Measurements from ENCODE around the gene MRPS24. TPM values are rescaled to one million over a fixed set of nuclear protein-coding genes. Genes with fewer than 3 reads are reported as not detected.

MRPS24 gene
- total RNA-seq, 4 donors from 2014 or later, result 65.1 to 111 (median 95.6) TPM

DNA sequence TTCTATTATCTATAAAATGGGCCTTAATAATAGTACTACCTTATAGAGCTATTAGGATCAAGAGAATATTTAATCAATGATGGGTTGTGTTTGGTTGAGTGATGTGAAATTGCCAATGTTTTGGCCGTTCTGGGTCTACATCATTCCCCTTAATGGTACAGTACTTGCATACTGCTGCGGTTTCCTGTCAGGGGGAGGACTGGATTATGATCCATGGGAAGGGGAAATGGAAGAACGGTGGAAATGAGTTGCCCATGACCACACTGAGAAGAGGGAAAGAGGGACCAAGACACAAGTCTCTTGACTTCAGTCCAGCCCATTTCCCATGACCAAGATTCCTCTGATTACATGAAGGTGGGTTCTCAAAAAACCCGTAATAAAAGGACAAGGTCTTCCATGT, 999 bp upstream of the MRPS24 start:
- no peak for DNase-seq (ENCODE audit: low spot score in 2 of 2)
- peaks cover 22% of the 10 kb centered on the region for H3K36me3 ChIP-seq
- H3K9me3 ChIP-seq, result no peaks in the 10 kb centered on the region
- peak overlapping the region; percentile 64 for H3K4me3 ChIP-seq
- H3K27me3 ChIP-seq, result no peaks in the 10 kb centered on the region
- TF ChIP-seq, protein P1, sequence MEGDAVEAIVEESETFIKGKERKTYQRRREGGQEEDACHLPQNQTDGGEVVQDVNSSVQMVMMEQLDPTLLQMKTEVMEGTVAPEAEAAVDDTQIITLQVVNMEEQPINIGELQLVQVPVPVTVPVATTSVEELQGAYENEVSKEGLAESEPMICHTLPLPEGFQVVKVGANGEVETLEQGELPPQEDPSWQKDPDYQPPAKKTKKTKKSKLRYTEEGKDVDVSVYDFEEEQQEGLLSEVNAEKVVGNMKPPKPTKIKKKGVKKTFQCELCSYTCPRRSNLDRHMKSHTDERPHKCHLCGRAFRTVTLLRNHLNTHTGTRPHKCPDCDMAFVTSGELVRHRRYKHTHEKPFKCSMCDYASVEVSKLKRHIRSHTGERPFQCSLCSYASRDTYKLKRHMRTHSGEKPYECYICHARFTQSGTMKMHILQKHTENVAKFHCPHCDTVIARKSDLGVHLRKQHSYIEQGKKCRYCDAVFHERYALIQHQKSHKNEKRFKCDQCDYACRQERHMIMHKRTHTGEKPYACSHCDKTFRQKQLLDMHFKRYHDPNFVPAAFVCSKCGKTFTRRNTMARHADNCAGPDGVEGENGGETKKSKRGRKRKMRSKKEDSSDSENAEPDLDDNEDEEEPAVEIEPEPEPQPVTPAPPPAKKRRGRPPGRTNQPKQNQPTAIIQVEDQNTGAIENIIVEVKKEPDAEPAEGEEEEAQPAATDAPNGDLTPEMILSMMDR (IDR thresholded peaks at IDR 0.05), result no peak
- H3K4me1 ChIP-seq, result peaks cover 46% of the 10 kb centered on the region
- WGBS, result 84% methylated on average over 4 of the region's 4 CpGs
- H3K27ac ChIP-seq, result peak overlapping the region; percentile 93

DNA sequence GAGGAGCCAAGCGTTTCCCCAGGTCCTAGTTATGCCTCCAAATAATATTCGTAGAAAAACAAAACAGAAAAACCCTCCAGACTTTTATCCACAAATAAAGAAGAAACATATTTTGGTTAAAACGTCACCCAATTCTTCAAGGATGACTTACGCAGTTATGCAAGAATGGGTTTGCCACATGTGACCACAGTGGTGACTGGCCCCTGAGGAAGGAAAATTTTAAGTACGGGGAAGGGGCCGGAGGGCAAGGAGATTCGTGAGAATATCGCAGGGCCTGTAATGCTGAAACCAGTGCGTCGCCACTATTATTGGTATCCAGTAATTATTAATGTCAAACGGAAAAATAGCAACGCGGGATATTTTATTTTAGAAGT, 537 bp upstream of the MRPS24 start:
- Histone ChIP-seq H3K4me3 (peak overlapping the region; percentile 64), H3K27me3 (no peaks in the 10 kb centered on the region), H3K9me3 (no peaks in the 10 kb centered on the region), H3K4me1 (peaks cover 46% of the 10 kb centered on the region), H3K36me3 (peaks cover 18% of the 10 kb centered on the region), H3K27ac (peak overlapping the region; percentile 93)
- 28% methylated on average over 13 of the region's 13 CpGs for WGBS
- peak in 1 of 3 donors; percentile 53 for TF ChIP-seq POLR2AphosphoS5 (IDR thresholded peaks at IDR 0.05)
- no peak for TF ChIP-seq EP300 (IDR thresholded peaks at IDR 0.05)
- DNase-seq (ENCODE audit: low spot score in 2 of 2), result no peak

DNA sequence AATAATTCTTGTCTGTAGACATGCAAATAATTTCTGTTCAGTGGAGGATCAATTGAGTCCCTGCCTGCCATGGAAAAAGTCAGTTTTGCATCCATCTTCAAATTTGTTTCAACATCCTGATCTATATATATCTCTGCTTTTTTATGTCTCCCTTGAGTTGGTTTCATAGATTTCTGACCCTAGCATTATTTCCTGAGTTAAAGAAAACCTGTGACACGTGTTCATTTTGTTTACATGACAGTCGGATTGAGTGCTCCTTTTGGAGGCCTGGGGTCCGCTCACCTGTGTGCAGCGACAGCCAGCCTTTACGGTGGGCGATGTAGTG, 674 bp downstream of the MRPS24 start:
- no peak for DNase-seq (ENCODE audit: low spot score in 2 of 2)
- Histone ChIP-seq H3K4me3 (peak overlapping the region; percentile 64), H3K36me3 (peaks cover 16% of the 10 kb centered on the region), H3K4me1 (peaks cover 46% of the 10 kb centered on the region), H3K27ac (peak overlapping the region; percentile 93), H3K9me3 (no peaks in the 10 kb centered on the region), H3K27me3 (no peaks in the 10 kb centered on the region)
- TF ChIP-seq POLR2A (IDR thresholded peaks at IDR 0.05) (no peak), POLR2AphosphoS5 (IDR thresholded peaks at IDR 0.05) (no peak), EP300 (IDR thresholded peaks at IDR 0.05) (no peak)
- TF ChIP-seq, protein P1 (IDR thresholded peaks at IDR 0.05), result no peak
- WGBS, result 0% methylated on average over 6 of the region's 6 CpGs

DNA sequence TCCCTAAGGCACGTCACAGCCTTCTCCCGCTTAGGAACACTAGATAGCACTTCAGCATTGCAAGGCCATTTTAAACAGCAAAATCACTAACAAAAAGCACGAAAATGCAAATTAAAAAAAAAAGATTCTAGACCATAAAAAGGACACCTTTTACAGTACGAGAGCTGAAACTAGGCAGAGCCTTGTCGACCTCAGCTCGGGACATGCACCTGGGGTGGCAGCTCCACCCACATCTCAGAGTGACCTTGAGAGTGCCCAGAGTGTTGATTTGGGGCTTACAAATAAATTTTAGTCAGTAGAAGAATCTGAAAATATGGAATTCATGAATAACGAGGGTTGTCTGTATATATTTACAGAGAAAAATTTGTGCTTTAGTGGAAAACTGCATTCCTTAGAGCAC, 1.1 kb downstream of the MRPS24 start:
- no peaks in the 10 kb centered on the region for H3K9me3 ChIP-seq
- H3K36me3 ChIP-seq, result peaks cover 16% of the 10 kb centered on the region
- 61% methylated on average over 7 of the region's 7 CpGs for WGBS
- no peak for DNase-seq (ENCODE audit: low spot score in 2 of 2)
- H3K4me3 ChIP-seq, result peak overlapping the region; percentile 64
- no peaks in the 10 kb centered on the region for H3K27me3 ChIP-seq
- TF ChIP-seq EP300 (IDR thresholded peaks at IDR 0.05), result no peak
- TF ChIP-seq, protein P1 (IDR thresholded peaks at IDR 0.05), result no peak
- no peak for TF ChIP-seq POLR2A (IDR thresholded peaks at IDR 0.05)
- no peak for TF ChIP-seq POLR2AphosphoS5 (IDR thresholded peaks at IDR 0.05)
- H3K27ac ChIP-seq, result no peak overlapping the region
- H3K4me1 ChIP-seq, result peaks cover 42% of the 10 kb centered on the region

DNA sequence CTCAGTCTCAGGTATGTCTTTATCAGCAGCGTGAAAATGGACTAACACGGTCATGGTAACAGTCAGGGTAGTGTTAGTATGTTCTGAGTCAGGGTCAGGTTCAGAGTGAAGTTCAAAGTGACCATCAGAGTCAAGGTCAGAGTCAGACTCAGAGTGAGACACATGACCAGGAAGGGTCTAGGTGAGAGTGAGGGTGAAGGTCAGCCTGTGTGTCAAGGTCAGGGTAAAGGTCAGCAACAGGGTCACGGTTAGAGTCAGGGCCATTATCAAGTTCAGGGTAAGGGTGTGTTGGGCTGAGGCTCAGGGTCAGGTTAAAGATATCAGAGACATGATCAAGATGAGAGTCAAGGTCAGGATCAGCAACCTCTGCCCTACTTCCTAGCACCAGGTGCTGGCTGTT, 4.0 kb downstream of the MRPS24 start:
- H3K4me3 ChIP-seq, result no peak overlapping the region
- H3K36me3 ChIP-seq, result peaks cover 16% of the 10 kb centered on the region
- WGBS, result 95% methylated on average over 3 of the region's 3 CpGs
- no peak for TF ChIP-seq POLR2AphosphoS5 (IDR thresholded peaks at IDR 0.05)
- TF ChIP-seq, protein P1 (IDR thresholded peaks at IDR 0.05), result no peak
- no peak for TF ChIP-seq POLR2A (IDR thresholded peaks at IDR 0.05)
- TF ChIP-seq EP300 (IDR thresholded peaks at IDR 0.05), result no peak
- H3K27me3 ChIP-seq, result no peaks in the 10 kb centered on the region
- DNase-seq (ENCODE audit: low spot score in 2 of 2), result no peak
- no peak overlapping the region for H3K27ac ChIP-seq
- no peaks in the 10 kb centered on the region for H3K9me3 ChIP-seq
- H3K4me1 ChIP-seq, result peaks cover 18% of the 10 kb centered on the region

DNA sequence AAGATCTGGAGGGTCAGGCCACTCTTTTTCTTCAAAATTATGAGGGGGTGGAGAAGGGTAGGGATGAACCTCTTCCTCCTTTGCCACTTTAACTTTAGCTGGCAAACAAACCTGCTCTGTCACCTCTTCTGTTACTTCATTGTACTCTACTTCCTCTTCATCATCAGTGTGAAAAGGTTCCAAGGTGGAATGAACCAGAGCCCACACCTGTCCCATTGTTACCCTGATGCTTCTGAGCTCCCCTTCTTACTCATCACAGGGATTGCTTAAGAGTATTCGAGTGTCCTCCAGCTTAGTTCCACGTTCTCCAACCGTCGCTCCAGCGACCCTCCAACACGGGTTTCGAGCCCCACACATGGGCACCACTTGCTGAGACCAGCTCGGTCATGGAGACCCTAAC, 5.2 kb downstream of the MRPS24 start:
- Histone ChIP-seq H3K9me3 (no peaks in the 10 kb centered on the region), H3K4me3 (no peak overlapping the region), H3K27ac (no peak overlapping the region), H3K4me1 (peaks cover 12% of the 10 kb centered on the region), H3K36me3 (peaks cover 16% of the 10 kb centered on the region), H3K27me3 (no peaks in the 10 kb centered on the region)
- no peak for DNase-seq (ENCODE audit: low spot score in 2 of 2)
- TF ChIP-seq, protein P1 (IDR thresholded peaks at IDR 0.05), result no peak
- TF ChIP-seq EP300 (IDR thresholded peaks at IDR 0.05) (no peak), POLR2AphosphoS5 (IDR thresholded peaks at IDR 0.05) (no peak), POLR2A (IDR thresholded peaks at IDR 0.05) (no peak)
- WGBS, result 78% methylated on average over 8 of the region's 8 CpGs

Data from suprapubic skin (tissue), 4 donors.